Measurements from ENCODE around the gene ZNF239.
"Not testable (repeated sequence)": the region's sequence is repeated elsewhere in the genome, so short reads cannot be mapped to it uniquely, and the experiment has no call there.

ZNF239 gene

GRCh38 chr10:43576580-43576979, 2.2 kb upstream of the ZNF239 start:
- DNase-seq (ENCODE audit: low read depth): no peak

- DNase-seq (ENCODE audit: low read depth): no peak
Observed at GRCh38 chr10:43576062-43576461, 1.6 kb upstream of the ZNF239 start.

DNA sequence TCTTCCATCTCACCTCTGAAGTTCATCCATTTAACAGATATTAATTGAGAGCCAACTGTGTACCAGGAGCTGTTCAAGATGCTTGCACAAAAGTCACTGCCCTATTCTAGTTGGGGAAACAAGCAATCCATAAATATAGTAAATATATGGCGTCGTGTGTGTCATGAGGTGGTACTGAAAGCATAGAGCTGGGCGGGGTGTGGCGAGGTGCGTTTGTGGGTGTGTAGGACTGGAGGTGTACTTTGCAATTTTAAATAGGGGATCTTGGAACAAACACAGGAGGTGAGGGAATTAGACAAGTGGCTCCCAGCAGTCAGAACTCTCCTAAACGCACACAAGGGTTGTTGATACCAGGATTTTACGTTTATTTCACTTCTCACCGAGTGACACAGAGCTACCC, 490 bp upstream of the ZNF239 start:
- no peak for DNase-seq (ENCODE audit: low read depth)

DNA sequence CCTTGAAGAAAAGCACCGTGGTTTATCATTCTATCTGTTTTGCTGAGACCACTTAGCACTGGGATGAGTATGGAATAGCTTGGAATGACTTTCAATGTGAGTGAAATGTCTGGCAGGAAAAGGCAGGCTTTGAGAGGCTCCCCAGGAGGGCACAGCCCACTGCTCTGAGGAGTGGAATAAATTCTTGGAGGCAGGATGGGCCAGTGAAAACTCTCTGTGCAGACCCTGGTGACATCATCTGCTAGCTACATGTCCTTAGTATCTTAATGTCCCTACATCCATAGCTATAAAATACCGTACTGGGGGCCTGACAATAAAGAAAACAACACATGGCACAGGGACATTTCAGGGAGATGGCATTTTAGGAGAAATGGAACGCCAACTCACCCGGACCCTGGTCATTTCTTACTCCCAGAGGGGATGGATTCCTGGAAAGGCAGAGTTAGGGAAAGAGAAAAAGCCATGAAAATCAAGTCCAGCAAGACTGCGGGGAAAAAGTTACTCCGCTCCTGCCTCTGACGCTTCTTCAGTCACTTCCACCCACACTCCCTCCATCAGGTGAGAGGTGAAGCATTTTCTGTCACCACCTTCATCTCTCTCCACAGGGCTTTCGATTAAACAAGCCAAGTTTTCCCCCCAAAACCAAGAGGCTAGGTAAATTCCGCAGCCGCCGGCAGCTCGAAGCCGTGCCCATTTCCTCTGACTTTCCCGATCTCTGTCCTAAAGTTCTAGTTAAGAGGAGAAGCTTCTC, 991 bp downstream of the ZNF239 start:
- peak; percentile 6 for DNase-seq (ENCODE audit: low read depth)

DNA sequence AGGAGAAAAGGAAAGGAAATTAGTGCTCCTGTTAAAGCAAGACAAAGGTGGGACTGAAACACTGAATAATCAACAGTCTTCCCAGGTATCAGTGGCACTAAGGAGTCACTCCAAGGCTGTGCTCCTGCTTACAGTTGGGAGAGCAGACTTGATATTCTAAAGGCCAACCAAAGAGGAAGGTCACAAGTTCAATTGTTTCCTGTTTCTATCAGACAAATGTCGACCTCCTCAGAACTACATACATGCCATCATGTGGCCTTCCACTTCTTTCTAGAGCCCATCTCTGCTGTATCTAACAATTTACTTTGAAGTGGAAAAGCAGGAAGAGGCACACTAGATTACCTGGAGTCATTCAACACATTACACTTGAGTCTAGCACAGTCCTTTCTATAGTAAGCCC, 3.4 kb downstream of the ZNF239 start:
- no peak for DNase-seq (ENCODE audit: low read depth)

DNA sequence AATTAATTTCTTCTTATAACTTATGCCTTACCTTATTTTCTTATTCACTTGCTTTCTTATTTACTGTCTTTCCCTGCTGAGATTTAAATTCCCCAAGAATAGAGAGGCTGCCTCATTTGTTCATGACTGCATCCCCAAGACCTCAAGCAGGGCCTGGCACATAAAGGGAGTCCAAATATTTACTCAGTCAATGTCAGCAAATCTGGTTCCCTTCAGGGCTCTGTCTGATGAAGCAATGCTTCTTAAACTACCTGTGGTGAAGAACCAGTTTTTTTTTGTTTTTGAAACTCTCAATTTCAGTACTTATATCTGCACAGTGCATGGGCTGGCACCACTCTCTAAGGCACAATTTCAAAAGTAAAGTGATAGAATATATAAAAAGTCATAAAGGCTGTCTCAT, 4.7 kb downstream of the ZNF239 start:
- DNase-seq (ENCODE audit: low read depth): no peak

DNA sequence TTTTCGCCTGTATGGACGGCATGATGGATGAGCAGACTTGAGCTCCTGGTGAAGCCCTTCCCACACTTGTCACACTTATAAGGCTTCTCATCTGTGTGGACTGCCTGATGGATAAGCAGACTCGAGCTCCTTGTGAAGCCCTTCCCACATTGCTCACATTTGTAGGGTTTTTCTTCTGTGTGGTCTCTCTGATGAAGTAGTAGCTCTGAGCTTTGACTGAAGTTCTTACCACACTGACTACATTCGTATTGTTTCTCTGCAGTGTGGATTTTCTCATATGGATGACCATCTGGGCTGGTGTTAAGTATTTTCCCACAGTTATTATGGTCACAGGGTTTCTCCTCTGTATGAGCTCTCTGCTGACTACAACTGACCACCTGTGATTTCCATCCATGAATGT, 17.2 kb downstream of the ZNF239 start:
- DNase-seq (ENCODE audit: low read depth): no peak

DNA sequence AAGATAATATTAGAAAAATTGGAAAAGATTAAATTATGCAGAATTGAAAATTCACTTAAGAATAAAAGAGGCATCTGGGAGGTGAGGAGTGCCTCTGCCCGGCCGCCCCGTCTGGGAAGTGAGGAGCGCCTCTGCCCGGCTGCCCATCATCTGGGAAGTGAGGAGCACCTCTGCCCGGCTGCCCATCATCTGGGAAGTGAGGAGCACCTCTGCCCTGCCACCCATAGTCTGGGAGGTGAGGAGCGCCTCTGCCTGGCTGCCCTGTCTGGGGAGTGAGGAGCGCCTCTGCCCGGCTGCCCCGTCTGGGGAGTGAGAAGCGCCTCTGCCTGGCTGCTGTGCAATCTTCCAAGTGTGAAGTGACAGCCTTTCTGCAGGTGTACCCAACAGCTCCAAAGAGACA, 30.7 kb downstream of the ZNF239 start:
- not testable (repeated sequence) for DNase-seq (ENCODE audit: low read depth)

- DNase-seq (ENCODE audit: low read depth): no peak
Observed at GRCh38 chr10:43524434-43525247, 49.8 kb downstream of the ZNF239 start.

Measured in HS-5 (cell line).